GM18505 (cell line): ENCODE measurements around the gene MCF2L2.

Source experiments
- ATAC-seq: cut with Tn5 transposase; IDR thresholded peaks from one replicate; pipeline ENCODE4 v1.9.1; 2021; ENCODE audit not compliant: unreplicated experiment
- POLR2A ChIP-seq: IDR thresholded peaks from 4 replicates; pipeline ENCODE4 v1.6.1; 2011; ENCODE audit warnings: borderline replicate concordance; ENCODE audit not compliant: insufficient read depth, insufficient read length; ENCODE audit errors: extremely low read depth

The MCF2L2 gene

DNA sequence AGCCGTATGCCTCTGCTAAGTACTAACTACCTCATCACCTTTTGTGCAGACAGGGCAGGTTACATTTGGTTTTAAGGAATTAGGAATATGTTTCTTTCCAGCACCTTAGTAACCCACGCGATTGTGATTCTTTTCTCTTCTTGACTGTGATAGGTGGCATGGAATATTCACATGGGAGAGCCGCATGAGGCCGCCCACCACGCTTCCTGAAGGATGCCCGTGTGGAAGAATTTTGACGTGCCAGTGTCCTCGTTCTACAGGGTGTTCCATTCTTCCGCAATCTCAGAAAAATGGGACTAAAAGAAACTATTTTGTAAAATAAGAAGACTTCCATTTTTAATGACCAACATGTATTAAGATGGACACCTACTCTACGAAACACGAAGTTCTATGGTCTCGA lies 159.1 kb downstream of the MCF2L2 start:
- ATAC-seq, result no peak
- TF ChIP-seq POLR2A, result no peak

GRCh38 chr3:183268366-183268765 lies 160.1 kb downstream of the MCF2L2 start:
- no peak for TF ChIP-seq POLR2A
- ATAC-seq, result no peak

DNA sequence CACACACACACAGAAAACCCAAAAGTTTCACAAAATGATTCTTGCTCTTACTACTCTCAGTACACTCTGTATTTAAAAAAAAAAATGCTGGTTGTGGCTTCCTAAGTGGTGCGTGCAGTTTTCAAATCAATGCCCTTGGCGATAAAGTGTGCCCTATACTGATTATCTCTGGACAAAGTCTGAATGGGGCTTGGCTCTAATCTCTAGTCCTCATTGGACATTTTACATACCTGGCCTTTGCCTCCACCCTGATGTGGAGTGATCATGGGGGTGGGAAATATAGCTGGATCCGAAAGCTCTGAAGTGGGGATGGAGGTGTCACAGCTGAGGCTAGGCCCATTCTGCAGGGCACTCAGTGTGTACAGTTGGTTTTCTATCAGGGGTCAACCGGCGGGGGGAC lies 161.3 kb downstream of the MCF2L2 start:
- ATAC-seq, result no peak
- TF ChIP-seq POLR2A, result no peak

GRCh38 chr3:183266454-183266853 lies 162.0 kb downstream of the MCF2L2 start:
- TF ChIP-seq POLR2A, result no peak
- no peak for ATAC-seq

DNA sequence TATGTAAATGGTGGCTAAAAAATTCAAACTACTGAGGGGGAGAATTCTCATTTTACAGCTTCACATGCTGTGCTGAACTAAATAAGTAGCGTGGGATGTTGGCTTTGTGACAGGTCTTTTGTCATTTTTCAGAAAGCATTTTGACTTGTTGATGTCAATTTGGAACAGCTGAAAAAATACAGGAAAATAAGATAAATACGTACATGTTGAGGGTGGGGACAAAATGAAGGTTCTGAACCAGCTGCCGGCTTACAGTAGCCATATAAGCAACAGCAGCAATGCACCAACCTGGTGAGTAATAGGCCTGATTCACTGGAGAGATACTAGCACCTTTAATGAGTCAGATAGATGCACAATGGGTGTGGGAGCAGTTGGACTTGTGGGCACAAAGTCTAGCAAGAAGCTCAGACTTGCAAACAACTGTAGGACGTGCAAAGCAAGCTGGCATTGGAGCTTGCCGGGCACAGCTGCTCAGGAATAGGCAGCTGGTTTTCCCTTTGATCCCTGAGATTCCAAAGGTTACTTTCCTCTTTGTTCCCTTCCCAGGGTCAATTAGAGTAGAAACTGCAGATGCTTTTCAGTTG lies 162.5 kb downstream of the MCF2L2 start:
- ATAC-seq, result no peak
- TF ChIP-seq POLR2A, result no peak

DNA sequence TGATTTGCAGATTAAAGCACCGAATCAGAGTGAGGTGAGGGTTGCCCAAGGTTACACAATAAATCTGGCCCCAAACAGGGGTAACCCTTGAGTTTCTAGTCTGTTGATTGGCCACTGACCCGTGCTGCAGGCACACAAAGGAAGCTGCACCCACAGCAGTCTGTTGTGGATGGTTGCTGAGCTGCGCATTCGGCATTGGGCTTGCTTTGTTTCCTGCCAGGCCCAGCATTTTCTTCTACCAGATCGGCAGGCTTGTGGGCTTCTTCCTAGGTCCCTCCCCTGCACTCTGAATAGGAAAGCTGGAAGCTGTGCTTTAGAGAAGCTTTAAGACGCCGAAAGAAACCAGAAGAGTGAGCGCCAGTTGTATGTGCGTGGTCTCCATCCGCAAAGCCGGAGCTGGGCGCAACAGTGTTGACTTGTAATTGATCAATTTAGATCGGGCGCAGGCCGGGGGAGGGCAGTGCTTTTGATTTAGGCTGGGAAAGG lies 163.2 kb downstream of the MCF2L2 start:
- ATAC-seq, result no peak
- TF ChIP-seq POLR2A, result no peak

- no peak for ATAC-seq
- no peak for TF ChIP-seq POLR2A
Observed at GRCh38 chr3:183264268-183264667, 164.2 kb downstream of the MCF2L2 start.

DNA sequence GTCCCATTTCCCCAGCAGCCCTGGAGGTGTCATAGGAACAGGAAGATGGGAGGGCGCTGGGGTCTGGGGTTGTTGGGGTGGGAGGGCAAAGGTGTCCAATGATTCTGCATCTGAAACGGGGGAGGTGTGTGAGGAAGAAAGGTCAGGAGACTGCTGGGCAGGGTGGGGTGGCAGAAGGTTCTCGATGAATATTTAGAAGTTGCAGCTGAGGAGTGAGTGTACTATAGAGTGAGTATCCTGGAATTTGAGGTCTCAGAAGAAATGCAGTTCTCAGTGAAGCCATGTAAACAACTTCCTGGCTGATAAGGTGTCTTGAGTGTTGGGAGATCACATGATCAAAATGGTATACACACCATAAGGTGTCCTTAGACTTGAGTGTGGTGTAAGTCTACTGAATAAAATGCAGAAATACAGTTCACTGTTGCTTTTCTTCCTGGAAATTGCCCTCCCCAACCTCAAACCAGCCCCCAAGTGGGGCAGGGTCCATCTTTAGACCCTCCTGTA lies 165.5 kb downstream of the MCF2L2 start:
- TF ChIP-seq POLR2A, result no peak
- ATAC-seq, result no peak

GRCh38 chr3:183261151-183261724 lies 167.2 kb downstream of the MCF2L2 start:
- TF ChIP-seq POLR2A, result no peak
- ATAC-seq, result no peak

- no peak for TF ChIP-seq POLR2A
- ATAC-seq, result no peak
Observed at GRCh38 chr3:183260167-183260904, 168.1 kb downstream of the MCF2L2 start.

DNA sequence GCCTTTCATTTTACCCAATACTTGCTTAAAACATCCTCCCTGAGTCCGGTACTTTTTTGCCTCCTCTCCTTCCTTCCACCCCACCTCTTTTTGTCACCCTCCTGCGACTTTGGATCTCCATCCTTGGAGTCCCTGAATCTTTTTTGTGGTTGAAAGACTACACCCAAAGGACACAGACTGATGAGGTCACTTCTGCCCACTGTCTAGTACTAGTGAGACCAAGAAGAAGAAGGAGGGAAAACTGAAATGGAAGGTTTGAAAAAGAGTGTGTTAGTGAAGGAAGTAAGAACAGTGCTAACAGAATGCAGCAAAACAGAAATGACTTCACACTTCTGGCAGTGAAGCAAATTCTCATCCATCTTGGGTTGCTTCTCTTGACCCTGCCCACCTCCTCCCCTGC lies 168.8 kb downstream of the MCF2L2 start:
- TF ChIP-seq POLR2A, result no peak
- ATAC-seq, result no peak

DNA sequence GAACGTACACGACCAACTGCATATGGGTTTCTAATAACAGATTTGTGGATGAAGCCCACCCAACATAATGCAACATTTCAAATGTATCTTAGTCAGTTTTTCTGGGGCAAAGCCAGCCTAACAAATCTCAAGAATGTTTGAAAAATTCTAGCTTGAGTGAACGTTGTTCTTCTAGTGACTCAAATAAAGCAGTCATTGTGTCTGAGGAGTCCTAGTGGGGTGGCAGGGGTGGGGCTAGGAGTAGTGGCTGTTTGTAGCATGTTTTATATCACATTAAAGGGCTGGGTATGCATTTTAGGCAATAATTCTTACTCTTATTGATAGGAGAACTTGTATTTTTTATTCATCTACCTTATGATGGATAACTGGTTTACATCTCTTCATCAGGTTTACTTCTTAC lies 169.3 kb downstream of the MCF2L2 start:
- ATAC-seq, result no peak

GRCh38 chr3:183255348-183255730 lies 173.1 kb downstream of the MCF2L2 start:
- no peak for TF ChIP-seq POLR2A
- ATAC-seq, result no peak

More for the DNA sequence above, 169.3 kb downstream of the MCF2L2 start:
- TF ChIP-seq POLR2A, result no peak
